Hepatocyte (in vitro differentiated cells): ENCODE measurements around the gene PCGF1.

Source experiments
- EZH2 ChIP-seq: fragments of 200-600 bp; sonication (generic); IDR thresholded peaks from 2 replicates; pipeline ENCODE4 v1.6.1; 2016; ENCODE audit warnings: antibody characterized with exemption, mild to moderate bottlenecking, borderline replicate concordance
- TF ChIP-seq, protein P1 (sequence below): fragments of 200-600 bp; sonication (generic); IDR thresholded peaks from 2 replicates; pipeline ENCODE4 v1.5.1; 2016; ENCODE audit warnings: antibody characterized with exemption, mild to moderate bottlenecking; ENCODE audit not compliant: poor library complexity

DNA sequence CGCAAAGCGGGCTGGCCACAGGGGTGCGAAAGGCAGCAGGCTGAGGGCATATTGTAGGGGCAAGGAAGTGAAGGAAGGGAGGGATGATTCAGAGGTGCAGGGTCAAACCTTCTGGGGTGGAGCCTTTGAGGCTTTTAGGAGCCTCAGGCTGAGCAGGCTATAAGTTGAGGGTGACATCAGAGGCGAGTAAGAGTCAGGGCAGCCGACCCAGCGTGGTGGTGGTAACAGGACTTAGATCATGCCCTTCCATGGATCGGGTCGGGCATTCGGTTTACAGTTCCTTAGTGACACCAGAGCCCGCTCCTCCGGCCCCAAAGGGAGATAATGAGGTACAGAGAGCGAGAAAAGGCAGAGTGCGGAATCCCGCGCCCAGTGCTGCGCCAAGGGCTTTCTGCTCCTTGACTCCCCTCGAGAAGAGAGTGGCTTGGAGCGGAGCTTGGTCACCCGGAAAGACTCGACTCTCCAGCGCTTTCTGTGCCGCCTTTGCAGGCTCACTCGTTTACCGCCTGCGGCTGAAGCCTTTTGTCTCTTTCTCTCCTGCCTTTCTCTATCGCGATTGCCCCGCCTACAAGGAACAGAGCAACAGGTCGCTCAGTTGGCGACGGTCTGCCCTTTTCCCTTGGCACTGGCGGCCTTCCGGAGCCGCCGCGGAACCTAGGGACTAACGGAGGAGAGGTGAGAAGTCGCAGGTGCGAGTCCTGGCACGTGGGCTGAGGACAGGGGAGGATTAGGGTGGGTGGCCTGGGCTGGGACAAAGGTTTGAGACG lies 8.8 kb downstream of the PCGF1 start:
- TF ChIP-seq, protein P1, sequence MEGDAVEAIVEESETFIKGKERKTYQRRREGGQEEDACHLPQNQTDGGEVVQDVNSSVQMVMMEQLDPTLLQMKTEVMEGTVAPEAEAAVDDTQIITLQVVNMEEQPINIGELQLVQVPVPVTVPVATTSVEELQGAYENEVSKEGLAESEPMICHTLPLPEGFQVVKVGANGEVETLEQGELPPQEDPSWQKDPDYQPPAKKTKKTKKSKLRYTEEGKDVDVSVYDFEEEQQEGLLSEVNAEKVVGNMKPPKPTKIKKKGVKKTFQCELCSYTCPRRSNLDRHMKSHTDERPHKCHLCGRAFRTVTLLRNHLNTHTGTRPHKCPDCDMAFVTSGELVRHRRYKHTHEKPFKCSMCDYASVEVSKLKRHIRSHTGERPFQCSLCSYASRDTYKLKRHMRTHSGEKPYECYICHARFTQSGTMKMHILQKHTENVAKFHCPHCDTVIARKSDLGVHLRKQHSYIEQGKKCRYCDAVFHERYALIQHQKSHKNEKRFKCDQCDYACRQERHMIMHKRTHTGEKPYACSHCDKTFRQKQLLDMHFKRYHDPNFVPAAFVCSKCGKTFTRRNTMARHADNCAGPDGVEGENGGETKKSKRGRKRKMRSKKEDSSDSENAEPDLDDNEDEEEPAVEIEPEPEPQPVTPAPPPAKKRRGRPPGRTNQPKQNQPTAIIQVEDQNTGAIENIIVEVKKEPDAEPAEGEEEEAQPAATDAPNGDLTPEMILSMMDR: no peak
- peak; percentile 87 for TF ChIP-seq EZH2
